ENCODE measurements around the gene EPDR1. TPM values are rescaled to one million over a fixed set of nuclear protein-coding genes. Genes with fewer than 3 reads are reported as not detected.

Gene EPDR1
- total RNA-seq, 1 experiment from 2014 or later: 22.7 TPM

- peak overlapping the region; percentile 66 for H3K4me2 ChIP-seq (ENCODE audit: low read length)
- DNase-seq (peak; percentile 78), ATAC-seq (peak; percentile 89)
- no peaks in the 10 kb centered on the region for H3K27me3 ChIP-seq (ENCODE audit: low read length)
- no peaks in the 10 kb centered on the region for H3K9me3 ChIP-seq (ENCODE audit: low read length)
- 0 out of 2 replicates have a peak, but pooled peaks cover 6% of the 10 kb centered on the region for H4K20me1 ChIP-seq (ENCODE audit: low read length)
- peak overlapping the region; percentile 15; the same call in 1 of the 2 replicates for H3K4me3 ChIP-seq (ENCODE audit: low read length)
- TF ChIP-seq EZH2phosphoT487 (IDR thresholded peaks at IDR 0.05; ENCODE audit: borderline replicate concordance, low read length): no peak
- peaks cover 39% of the 10 kb centered on the region for H3K79me2 ChIP-seq (ENCODE audit: low read length)
- peaks cover 16% of the 10 kb centered on the region for H3K4me1 ChIP-seq (ENCODE audit: insufficient read depth, low read length)
- BruUV-seq (replicated peaks): no TSS peak
- H3K27ac ChIP-seq (ENCODE audit: low read length): peak overlapping the region; percentile 52
- H3F3A ChIP-seq (ENCODE audit: low read length, unreplicated experiment): no peaks in the 10 kb centered on the region
- H2AFZ ChIP-seq (ENCODE audit: low read length): 0 out of 2 replicates have a peak overlapping the region, but pooled peaks have one; percentile 5
- intact Hi-C loops (cut with micrococcal nuclease): loop anchor here (1.0 kb wide), 2 partner anchors 47 to 96 kb away; no protein-coding TSS in a partner anchor
- H3K9ac ChIP-seq (ENCODE audit: low read length): no peak overlapping the region
- ChIA-PET CTCF (interaction anchor here (0.8 to 1.7 kb wide), 2 partner anchors 10 to 13 kb away, joined by 3 to 5 read pairs; partner anchors contain the start of genes EPDR1 and SFRP4), POLR2A (ENCODE audit: unreplicated experiment) (interaction anchor here (0.7 to 0.9 kb wide), 2 partner anchors 9 to 10 kb away, joined by 8 to 12 read pairs; partner anchors contain the start of gene EPDR1)
- no peaks in the 10 kb centered on the region for H3K9me2 ChIP-seq (replicated peaks; ENCODE audit: low read length)
- peaks cover under 1% of the 10 kb centered on the region; the same call in 1 of the 2 replicates for H3K36me3 ChIP-seq (ENCODE audit: low read depth, low read length)
These were observed 9.9 kb downstream of the EPDR1 start for GRCh38 chr7:37930226-37930948.

DNA sequence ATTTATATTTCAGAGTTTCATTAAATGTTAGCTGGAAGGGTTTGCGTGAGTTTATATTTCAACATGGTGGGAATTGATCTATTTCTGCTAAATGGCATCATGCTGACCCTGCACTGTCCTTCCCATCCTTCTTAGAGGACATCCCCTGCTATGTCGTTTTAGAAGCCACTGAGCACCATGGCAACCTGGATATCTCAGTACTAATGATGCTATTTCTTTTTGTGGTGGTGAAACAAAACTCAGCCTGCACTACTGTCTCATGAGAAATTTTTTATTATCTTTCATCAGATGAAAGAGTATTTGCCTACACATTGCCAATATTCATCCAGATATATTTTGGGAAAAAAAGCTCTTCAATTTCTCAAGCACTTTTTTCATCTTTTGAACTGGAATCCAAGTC lies 12.1 kb downstream of the EPDR1 start:
- Histone ChIP-seq H3K9ac (ENCODE audit: low read length) (no peak overlapping the region), H3K4me2 (ENCODE audit: low read length) (no peak overlapping the region), H3K79me2 (ENCODE audit: low read length) (peaks cover 20% of the 10 kb centered on the region), H3F3A (ENCODE audit: low read length, unreplicated experiment) (no peaks in the 10 kb centered on the region), H3K27me3 (ENCODE audit: low read length) (no peaks in the 10 kb centered on the region), H4K20me1 (ENCODE audit: low read length) (0 out of 2 replicates have a peak, but pooled peaks cover 6% of the 10 kb centered on the region), H3K9me2 (replicated peaks; ENCODE audit: low read length) (no peaks in the 10 kb centered on the region), H2AFZ (ENCODE audit: low read length) (no peak overlapping the region), H3K27ac (ENCODE audit: low read length) (no peak overlapping the region), H3K4me1 (ENCODE audit: insufficient read depth, low read length) (peaks cover 16% of the 10 kb centered on the region), H3K36me3 (ENCODE audit: low read depth, low read length) (peaks cover 2% of the 10 kb centered on the region; the same call in 1 of the 2 replicates), H3K9me3 (ENCODE audit: low read length) (no peaks in the 10 kb centered on the region), H3K4me3 (ENCODE audit: low read length) (no peak overlapping the region)
- DNase-seq (no peak), ATAC-seq (no peak)
- CTCF ChIA-PET: no interaction called here
- POLR2A ChIA-PET (ENCODE audit: unreplicated experiment): no interaction called here
- BruUV-seq (replicated peaks): no TSS peak
- TF ChIP-seq, protein P1, sequence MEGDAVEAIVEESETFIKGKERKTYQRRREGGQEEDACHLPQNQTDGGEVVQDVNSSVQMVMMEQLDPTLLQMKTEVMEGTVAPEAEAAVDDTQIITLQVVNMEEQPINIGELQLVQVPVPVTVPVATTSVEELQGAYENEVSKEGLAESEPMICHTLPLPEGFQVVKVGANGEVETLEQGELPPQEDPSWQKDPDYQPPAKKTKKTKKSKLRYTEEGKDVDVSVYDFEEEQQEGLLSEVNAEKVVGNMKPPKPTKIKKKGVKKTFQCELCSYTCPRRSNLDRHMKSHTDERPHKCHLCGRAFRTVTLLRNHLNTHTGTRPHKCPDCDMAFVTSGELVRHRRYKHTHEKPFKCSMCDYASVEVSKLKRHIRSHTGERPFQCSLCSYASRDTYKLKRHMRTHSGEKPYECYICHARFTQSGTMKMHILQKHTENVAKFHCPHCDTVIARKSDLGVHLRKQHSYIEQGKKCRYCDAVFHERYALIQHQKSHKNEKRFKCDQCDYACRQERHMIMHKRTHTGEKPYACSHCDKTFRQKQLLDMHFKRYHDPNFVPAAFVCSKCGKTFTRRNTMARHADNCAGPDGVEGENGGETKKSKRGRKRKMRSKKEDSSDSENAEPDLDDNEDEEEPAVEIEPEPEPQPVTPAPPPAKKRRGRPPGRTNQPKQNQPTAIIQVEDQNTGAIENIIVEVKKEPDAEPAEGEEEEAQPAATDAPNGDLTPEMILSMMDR (conservative IDR thresholded peaks at IDR 0.05; ENCODE audit: low read depth, low read length): no peak
- TF ChIP-seq EZH2phosphoT487 (IDR thresholded peaks at IDR 0.05; ENCODE audit: borderline replicate concordance, low read length) (no peak), EZH2 (IDR thresholded peaks at IDR 0.05; ENCODE audit: low read length, unreplicated experiment) (no peak)
- intact Hi-C loops (cut with micrococcal nuclease): no loop called here

- Histone ChIP-seq H2AFZ (ENCODE audit: low read length) (no peak overlapping the region), H3K36me3 (ENCODE audit: low read depth, low read length) (peaks cover 2% of the 10 kb centered on the region; the same call in 1 of the 2 replicates), H3K27me3 (ENCODE audit: low read length) (no peaks in the 10 kb centered on the region), H3K9ac (ENCODE audit: low read length) (no peak overlapping the region), H3K9me2 (replicated peaks; ENCODE audit: low read length) (no peaks in the 10 kb centered on the region), H3K27ac (ENCODE audit: low read length) (no peak overlapping the region), H4K20me1 (ENCODE audit: low read length) (0 out of 2 replicates have a peak, but pooled peaks cover 6% of the 10 kb centered on the region), H3K9me3 (ENCODE audit: low read length) (no peaks in the 10 kb centered on the region), H3K79me2 (ENCODE audit: low read length) (peaks cover 15% of the 10 kb centered on the region), H3K4me1 (ENCODE audit: insufficient read depth, low read length) (peaks cover 16% of the 10 kb centered on the region), H3F3A (ENCODE audit: low read length, unreplicated experiment) (no peaks in the 10 kb centered on the region), H3K4me2 (ENCODE audit: low read length) (no peak overlapping the region), H3K4me3 (ENCODE audit: low read length) (no peak overlapping the region)
- POLR2A ChIA-PET (ENCODE audit: unreplicated experiment): no interaction called here
- TF ChIP-seq, protein P1 (conservative IDR thresholded peaks at IDR 0.05; ENCODE audit: low read depth, low read length): no peak
- no peak for TF ChIP-seq EZH2 (IDR thresholded peaks at IDR 0.05; ENCODE audit: low read length, unreplicated experiment)
- TF ChIP-seq EZH2phosphoT487 (IDR thresholded peaks at IDR 0.05; ENCODE audit: borderline replicate concordance, low read length): no peak
- DNase-seq (no peak), ATAC-seq (no peak)
- intact Hi-C loops (cut with micrococcal nuclease): no loop called here
- no TSS peak for BruUV-seq (replicated peaks)
- CTCF ChIA-PET: no interaction called here
These were observed 12.7 kb downstream of the EPDR1 start for GRCh38 chr7:37933018-37933566.

Data from PC-3 (cell line).